Endodermal cell (in vitro differentiated cells): ENCODE data around the gene SDC4. TPM values are rescaled to one million over a fixed set of nuclear protein-coding genes. Genes with fewer than 3 reads are reported as not detected.

Experiments
- DNase-seq: peaks from one replicate; pipeline ENCODE4 v3.0.0-alpha.2; 2017
- H3K27ac ChIP-seq: 2 replicates; pipeline ENCODE4 v1.5.1; 2013; ENCODE audit warnings: mild to moderate bottlenecking, low read depth, low read length, moderate library complexity
- H3K27me3 ChIP-seq: 2 replicates; pipeline ENCODE4 v1.6.1; 2013; ENCODE audit warnings: mild to moderate bottlenecking, low read length, moderate library complexity; ENCODE audit not compliant: insufficient read depth, control insufficient read depth, poor library complexity, severe bottlenecking
- H3K36me3 ChIP-seq: 2 replicates; pipeline ENCODE4 v1.7.0; 2013; ENCODE audit warnings: mild to moderate bottlenecking, low read length, moderate library complexity; ENCODE audit not compliant: control insufficient read depth, insufficient read depth
- H3K4me1 ChIP-seq: one replicate; pipeline ENCODE4 v1.7.0; 2013; ENCODE audit warnings: low read length; ENCODE audit not compliant: control insufficient read depth, insufficient read depth
- H3K4me3 ChIP-seq: 2 replicates; pipeline ENCODE4 v1.5.1; 2013; ENCODE audit warnings: mild to moderate bottlenecking, low read length, moderate library complexity
- H3K9ac ChIP-seq: 2 replicates; pipeline ENCODE4 v1.6.1; 2013; ENCODE audit warnings: mild to moderate bottlenecking, low read length, moderate library complexity; ENCODE audit not compliant: poor library complexity, severe bottlenecking; ENCODE audit errors: extremely low read depth
- H3K9me3 ChIP-seq: 2 replicates; pipeline ENCODE4 v1.6.1; 2013; ENCODE audit warnings: mild to moderate bottlenecking, low read length, moderate library complexity; ENCODE audit not compliant: control insufficient read depth
- H3K27ac Mint-ChIP-seq: 2 replicates; pipeline ENCODE4 v1.8.0; 2020; ENCODE audit warnings: mixed read lengths
- H3K27me3 Mint-ChIP-seq: 2 replicates; pipeline ENCODE4 v1.8.0; 2021; ENCODE audit warnings: mild to moderate bottlenecking, mixed read lengths; ENCODE audit not compliant: insufficient read depth
- H3K36me3 Mint-ChIP-seq: 2 replicates; pipeline ENCODE4 v1.8.0; 2020; ENCODE audit warnings: low read depth, mixed read lengths
- H3K4me1 Mint-ChIP-seq: 2 replicates; pipeline ENCODE4 v1.8.0; 2020; ENCODE audit warnings: mixed read lengths
- H3K4me3 Mint-ChIP-seq: 2 replicates; pipeline ENCODE4 v1.8.0; 2020; ENCODE audit warnings: mild to moderate bottlenecking, moderate library complexity, mixed read lengths
- H3K9me3 Mint-ChIP-seq: 2 replicates; pipeline ENCODE4 v1.8.0; 2020; ENCODE audit warnings: mild to moderate bottlenecking, mixed read lengths
- WGBS, 2 experiments: methylation state at CpG; one replicate each; pipeline versions ENCODE4 v1.1.5 to v1.1.7; 2013; ENCODE audit warnings: missing lambda C conversion rate in 2 of 2, mixed read lengths in 1 of 2; ENCODE audit not compliant: insufficient coverage in 1 of 2, insufficient read length in 1 of 2; 5-methylcytosine and 5-hydroxymethylcytosine counted together
- total RNA-seq, 2 donors: library from RNA; stranded (reverse); fragmentation: NEBNext Ultra II Directional in 1 of 2; extraction: Animal tissue kit (Norgen Biotek cat#: 25700) in 1 of 2; gene quantifications; 2 replicates in 1 of 2; 3 replicates in 1 of 2; pipeline ENCODE4 v1.2.1, GENCODE V29; 2021
- TF ChIP-seq, protein P1 (sequence below): fragments of 200-600 bp; sonication (generic); conservative IDR thresholded peaks from 2 replicates; pipeline ENCODE4 v1.5.0; 2021; ENCODE audit warnings: antibody characterized with exemption, mild to moderate bottlenecking

The SDC4 gene
- total RNA-seq, 2 donors from 2014 or later: 78.0 to 118 TPM

DNA sequence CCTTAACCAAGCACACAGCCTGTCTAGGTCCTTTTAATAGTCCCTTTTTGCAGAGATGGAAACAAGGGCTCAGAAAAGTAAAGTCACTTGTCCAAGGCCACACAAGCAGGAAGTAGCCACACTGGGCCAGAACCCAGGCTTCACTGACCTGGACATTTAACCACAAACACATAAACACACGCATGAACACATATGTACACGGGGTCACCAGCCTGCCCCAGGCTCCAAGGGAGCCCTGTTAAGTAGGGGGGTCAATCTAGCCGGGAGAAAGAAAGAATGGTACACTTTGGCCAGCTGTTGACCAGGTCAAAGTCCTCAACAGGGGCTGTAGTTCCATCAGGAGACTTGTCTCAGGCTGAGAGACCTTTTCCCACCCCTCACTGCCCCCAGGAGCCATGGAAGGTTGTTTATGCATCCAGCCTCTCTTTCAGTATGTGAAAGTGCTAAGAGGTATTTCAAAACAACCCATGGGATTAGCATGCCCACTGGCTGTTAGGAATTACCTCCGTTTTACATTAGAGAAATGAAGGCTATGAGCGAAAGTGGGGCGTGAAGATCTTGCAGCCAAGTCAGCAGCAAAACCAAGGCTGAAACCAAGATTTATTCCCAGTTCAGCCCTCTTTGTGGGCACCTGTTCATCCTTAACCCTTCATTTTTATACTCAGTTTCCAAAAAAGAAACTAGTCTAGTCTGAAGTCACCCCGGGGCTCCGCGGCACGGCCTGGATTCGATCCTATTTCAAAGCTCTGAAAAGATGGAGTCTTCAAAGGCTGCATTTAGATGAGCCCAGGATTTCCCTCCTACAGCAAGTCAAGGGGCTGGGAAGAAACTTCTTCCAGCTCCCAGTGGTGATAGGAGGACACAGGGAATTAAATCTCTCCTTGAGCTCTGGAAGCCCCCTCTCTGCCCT, 9.8 kb downstream of the SDC4 start:
- TF ChIP-seq, protein P1, sequence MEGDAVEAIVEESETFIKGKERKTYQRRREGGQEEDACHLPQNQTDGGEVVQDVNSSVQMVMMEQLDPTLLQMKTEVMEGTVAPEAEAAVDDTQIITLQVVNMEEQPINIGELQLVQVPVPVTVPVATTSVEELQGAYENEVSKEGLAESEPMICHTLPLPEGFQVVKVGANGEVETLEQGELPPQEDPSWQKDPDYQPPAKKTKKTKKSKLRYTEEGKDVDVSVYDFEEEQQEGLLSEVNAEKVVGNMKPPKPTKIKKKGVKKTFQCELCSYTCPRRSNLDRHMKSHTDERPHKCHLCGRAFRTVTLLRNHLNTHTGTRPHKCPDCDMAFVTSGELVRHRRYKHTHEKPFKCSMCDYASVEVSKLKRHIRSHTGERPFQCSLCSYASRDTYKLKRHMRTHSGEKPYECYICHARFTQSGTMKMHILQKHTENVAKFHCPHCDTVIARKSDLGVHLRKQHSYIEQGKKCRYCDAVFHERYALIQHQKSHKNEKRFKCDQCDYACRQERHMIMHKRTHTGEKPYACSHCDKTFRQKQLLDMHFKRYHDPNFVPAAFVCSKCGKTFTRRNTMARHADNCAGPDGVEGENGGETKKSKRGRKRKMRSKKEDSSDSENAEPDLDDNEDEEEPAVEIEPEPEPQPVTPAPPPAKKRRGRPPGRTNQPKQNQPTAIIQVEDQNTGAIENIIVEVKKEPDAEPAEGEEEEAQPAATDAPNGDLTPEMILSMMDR: no peak
- peaks cover 29% of the 10 kb centered on the region for H3K36me3 Mint-ChIP-seq
- no peak overlapping the region for H3K9ac ChIP-seq
- WGBS, 2 experiments: 79 to 81% methylated on average over 9 to 11 of the region's 11 CpGs
- no peaks in the 10 kb centered on the region for H3K27me3 ChIP-seq
- no peaks in the 10 kb centered on the region for H3K27me3 Mint-ChIP-seq
- H3K4me1 Mint-ChIP-seq: peaks cover 68% of the 10 kb centered on the region
- no peak overlapping the region for H3K4me3 Mint-ChIP-seq
- H3K27ac ChIP-seq: no peak overlapping the region
- H3K4me3 ChIP-seq: no peak overlapping the region
- DNase-seq: no peak
- peaks cover 33% of the 10 kb centered on the region for H3K4me1 ChIP-seq
- H3K9me3 Mint-ChIP-seq: no peaks in the 10 kb centered on the region
- no peaks in the 10 kb centered on the region for H3K9me3 ChIP-seq
- peak overlapping the region; percentile 67 for H3K27ac Mint-ChIP-seq
- peaks cover 39% of the 10 kb centered on the region for H3K36me3 ChIP-seq

DNA sequence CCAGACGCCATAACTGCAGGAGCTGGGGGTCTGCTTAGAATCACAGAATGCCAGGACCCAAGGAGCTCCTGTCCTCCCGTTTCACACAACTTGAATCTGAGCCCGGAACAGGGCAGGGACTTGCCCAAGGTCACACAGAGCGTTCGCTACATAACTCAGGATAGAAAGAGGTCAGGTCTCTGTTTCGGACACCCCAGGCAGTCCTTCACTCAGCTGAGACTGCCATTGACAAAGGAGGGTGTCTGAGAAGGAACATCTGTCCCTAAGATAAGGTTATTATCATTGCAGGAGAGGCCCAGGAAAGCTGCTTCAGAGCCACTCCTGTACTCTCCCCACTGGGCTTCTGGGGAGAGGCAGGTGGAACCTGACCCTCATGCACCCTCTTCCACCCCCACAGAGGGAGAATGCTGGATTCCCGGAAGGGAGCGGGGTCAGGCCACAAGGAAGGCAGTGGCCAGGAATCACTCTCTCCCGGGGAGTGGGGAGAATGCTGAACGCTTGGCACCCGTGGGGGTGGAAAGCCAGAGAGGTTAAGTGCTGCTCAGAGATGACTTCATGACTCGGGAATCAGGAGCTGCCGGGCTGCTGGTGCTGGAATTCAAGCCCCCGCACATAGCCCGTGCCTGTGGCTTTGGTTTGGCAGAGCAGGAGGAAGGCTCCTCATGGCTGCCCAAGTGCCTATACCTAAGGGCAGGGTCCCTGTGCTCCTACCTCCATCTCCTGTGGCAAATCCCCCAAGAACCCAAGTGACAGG, 10.7 kb downstream of the SDC4 start:
- H3K4me3 ChIP-seq: no peak overlapping the region
- Mint-ChIP-seq H3K27ac (peak overlapping the region; percentile 67), H3K9me3 (no peaks in the 10 kb centered on the region), H3K4me3 (no peak overlapping the region), H3K36me3 (peaks cover 36% of the 10 kb centered on the region), H3K4me1 (peaks cover 60% of the 10 kb centered on the region), H3K27me3 (no peaks in the 10 kb centered on the region)
- peaks cover 26% of the 10 kb centered on the region for H3K4me1 ChIP-seq
- peaks cover 45% of the 10 kb centered on the region for H3K36me3 ChIP-seq
- H3K9ac ChIP-seq: no peak overlapping the region
- TF ChIP-seq, protein P1: no peak
- WGBS, 2 experiments: 74 to 83% methylated on average over 12 to 15 of the region's 15 CpGs
- no peak overlapping the region for H3K27ac ChIP-seq
- no peaks in the 10 kb centered on the region for H3K9me3 ChIP-seq
- no peaks in the 10 kb centered on the region for H3K27me3 ChIP-seq
- peak; percentile 83 for DNase-seq

DNA sequence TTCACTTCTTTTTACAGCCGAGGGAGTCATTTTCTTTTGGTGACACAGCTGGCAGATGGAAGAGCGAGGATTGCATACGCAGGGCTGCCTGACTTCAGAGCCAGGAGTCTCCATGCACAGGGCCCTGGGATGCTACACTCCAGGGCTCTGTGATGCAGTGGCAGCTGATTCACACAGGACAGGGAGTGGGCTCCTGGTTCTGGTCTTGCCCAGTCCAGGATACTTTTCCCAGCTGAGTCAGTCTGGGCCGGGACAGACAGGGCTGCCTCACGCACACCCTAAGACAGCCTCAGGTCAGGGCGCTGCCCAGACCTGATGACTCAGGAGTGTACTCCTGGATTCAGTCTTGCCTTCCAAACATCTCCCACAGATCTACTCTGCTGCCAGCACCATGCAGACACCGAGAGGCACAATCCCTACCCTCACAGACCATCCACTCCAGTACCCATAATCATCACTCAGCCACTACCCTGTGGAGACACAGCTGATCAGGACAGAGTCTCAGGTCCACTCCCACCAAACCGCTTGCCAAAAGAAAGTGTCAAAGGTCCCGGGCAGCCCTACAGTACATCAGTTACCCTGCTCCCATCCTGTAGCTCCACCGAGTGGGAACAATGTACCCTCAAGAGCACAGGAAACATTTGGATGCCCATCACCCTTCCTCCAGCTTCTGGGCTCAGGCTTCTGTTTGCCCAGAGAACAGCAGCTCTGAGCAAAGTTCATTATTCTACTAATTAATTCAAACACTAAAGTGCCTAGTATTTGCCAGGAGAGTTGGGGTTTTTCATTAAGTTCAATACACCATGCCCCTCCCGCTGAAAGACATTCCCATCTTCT, 11.5 kb downstream of the SDC4 start:
- Mint-ChIP-seq H3K27ac (peak overlapping the region; percentile 84), H3K36me3 (peaks cover 37% of the 10 kb centered on the region), H3K4me3 (no peak overlapping the region), H3K9me3 (no peaks in the 10 kb centered on the region), H3K27me3 (no peaks in the 10 kb centered on the region), H3K4me1 (peaks cover 57% of the 10 kb centered on the region)
- Histone ChIP-seq H3K4me1 (peaks cover 26% of the 10 kb centered on the region), H3K27me3 (no peaks in the 10 kb centered on the region), H3K9me3 (no peaks in the 10 kb centered on the region), H3K4me3 (no peak overlapping the region), H3K36me3 (peaks cover 50% of the 10 kb centered on the region), H3K27ac (no peak overlapping the region), H3K9ac (no peak overlapping the region)
- no peak for DNase-seq
- 94 to 98% methylated on average over 7 to 11 of the region's 11 CpGs for WGBS, 2 experiments
- TF ChIP-seq, protein P1: no peak
